ENCODE data around the gene PNCK. TPM values are rescaled to one million over a fixed set of nuclear protein-coding genes. Genes with fewer than 3 reads are reported as not detected.

Gene PNCK
- total and polyA plus RNA-seq, 10 of the 15 experiments (the other 5 are each of a cell fraction or from before 2014, with no cell fraction given), result 0.21 to 0.67 (median 0.54) TPM; not detected in 7

DNA sequence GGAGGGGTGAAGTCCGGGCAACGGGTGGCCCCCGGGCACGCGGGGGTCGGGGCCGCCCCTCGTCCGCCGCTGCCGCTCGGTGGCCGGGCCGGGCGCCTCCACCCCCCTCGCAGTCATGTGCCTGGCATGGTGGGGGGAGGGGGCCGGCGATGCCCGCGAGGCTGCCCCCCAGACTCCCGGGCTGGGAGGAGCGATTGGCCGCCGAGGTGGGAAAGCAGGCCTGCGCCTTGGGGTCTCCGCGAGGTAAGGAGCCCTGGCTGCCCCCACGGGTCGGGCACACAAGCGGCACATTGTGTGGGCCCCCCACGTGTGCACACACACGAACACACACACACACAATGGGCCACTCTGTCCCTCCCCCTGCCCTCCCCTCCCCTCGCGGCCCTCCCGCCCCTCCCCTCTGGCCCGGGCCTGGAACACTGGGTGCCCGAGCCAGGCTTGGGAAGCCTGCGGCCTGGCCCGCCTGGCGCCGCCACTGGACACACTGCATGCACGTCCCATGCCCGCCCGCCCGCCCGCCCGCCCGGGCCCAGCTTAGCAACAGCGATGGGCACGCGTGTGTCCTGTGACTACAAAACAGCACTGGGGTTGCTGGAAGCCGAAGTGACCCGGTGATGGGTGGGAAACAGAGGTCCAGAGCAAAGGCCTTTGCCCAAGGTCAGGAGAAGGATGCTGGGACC is 15.4 kb upstream of the PNCK start:
- Histone ChIP-seq H3K27me3 (replicated peaks in 1 of 2; ENCODE audit: control insufficient read depth in 2 of 2, insufficient read depth in 2 of 2, low read length in 1 of 2) (no peaks in the 10 kb centered on the region), H3K9me3 (replicated peaks; ENCODE audit: control insufficient read depth, insufficient read depth, low read length) (no peaks in the 10 kb centered on the region; the same call in 2 of the 3 replicates), H3K79me2 (ENCODE audit: control insufficient read depth, insufficient read depth, low read length) (no peaks in the 10 kb centered on the region), H3K4me3 (no peak overlapping the region), H2AFZ (ENCODE audit: control insufficient read depth, low read depth, low read length) (no peak overlapping the region), H3K27ac (ENCODE audit: control insufficient read depth, insufficient read depth) (no peak overlapping the region), H3K36me3 (ENCODE audit: control insufficient read depth in 2 of 2, insufficient read depth in 2 of 2, low read length in 1 of 2) (no peaks in the 10 kb centered on the region), H3K9ac (ENCODE audit: control insufficient read depth, insufficient read depth, low read length) (no peak overlapping the region), H3K4me1 (ENCODE audit: control insufficient read depth, insufficient read depth, low read length) (no peaks in the 10 kb centered on the region), H4K20me1 (ENCODE audit: control insufficient read depth, insufficient read depth) (no peaks in the 10 kb centered on the region), H3K4me2 (ENCODE audit: control insufficient read depth, insufficient read depth) (no peak overlapping the region)
- DNase-seq (ENCODE audit: low read depth, low spot score) (no peak), ATAC-seq (no peak), FAIRE-seq (no peak)
- BruUV-seq (replicated peaks), result no TSS peak
- ChIA-PET SMC1A (ENCODE audit: uncharacterized antibody, unreplicated experiment) (no interaction called here), RAD21 (ENCODE audit: unreplicated experiment) (no interaction called here), POLR2A (no interaction called here), CTCF (no interaction called here)
- TF ChIP-seq PAX8 (IDR thresholded peaks at IDR 0.05) (no peak), ZZZ3 (IDR thresholded peaks at IDR 0.05; ENCODE audit: control insufficient read depth, insufficient read length, low read depth) (no peak)
- 68% methylated on average over 10 of the region's 53 CpGs for WGBS (ENCODE audit: insufficient coverage, insufficient replicate concordance, low lambda C conversion rate, missing lambda C conversion rate)
- intact Hi-C loops (cut with micrococcal nuclease; ENCODE audit: unreplicated experiment) (no loop called here), in situ Hi-C loops (cut with MboI) (no loop called here)

DNA sequence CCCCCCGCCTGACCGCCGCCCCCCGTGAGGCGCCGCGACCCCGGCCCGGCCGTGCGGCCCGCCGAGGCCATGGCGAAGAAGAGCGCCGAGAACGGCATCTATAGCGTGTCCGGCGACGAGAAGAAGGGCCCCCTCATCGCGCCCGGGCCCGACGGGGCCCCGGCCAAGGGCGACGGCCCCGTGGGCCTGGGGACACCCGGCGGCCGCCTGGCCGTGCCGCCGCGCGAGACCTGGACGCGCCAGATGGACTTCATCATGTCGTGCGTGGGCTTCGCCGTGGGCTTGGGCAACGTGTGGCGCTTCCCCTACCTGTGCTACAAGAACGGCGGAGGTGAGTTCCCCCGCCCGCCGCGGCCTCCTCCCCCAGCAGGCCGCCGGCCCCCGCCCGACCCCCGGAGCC is 14.9 kb upstream of the PNCK start:
- H3K4me1 ChIP-seq (ENCODE audit: control insufficient read depth, insufficient read depth, low read length), result no peaks in the 10 kb centered on the region
- no peak for FAIRE-seq
- no peaks in the 10 kb centered on the region for H4K20me1 ChIP-seq (ENCODE audit: control insufficient read depth, insufficient read depth)
- 40% methylated on average over 33 of the region's 57 CpGs for WGBS (ENCODE audit: insufficient coverage, insufficient replicate concordance, low lambda C conversion rate, missing lambda C conversion rate)
- H2AFZ ChIP-seq (ENCODE audit: control insufficient read depth, low read depth, low read length), result no peak overlapping the region
- in situ Hi-C loops (cut with MboI), result no loop called here
- no peak overlapping the region for H3K4me3 ChIP-seq
- H3K9me3 ChIP-seq (replicated peaks; ENCODE audit: control insufficient read depth, insufficient read depth, low read length), result no peaks in the 10 kb centered on the region; the same call in 2 of the 3 replicates
- H3K79me2 ChIP-seq (ENCODE audit: control insufficient read depth, insufficient read depth, low read length), result no peaks in the 10 kb centered on the region
- ChIA-PET POLR2A (no interaction called here), SMC1A (ENCODE audit: uncharacterized antibody, unreplicated experiment) (no interaction called here), CTCF (no interaction called here), RAD21 (ENCODE audit: unreplicated experiment) (no interaction called here)
- no TSS peak for BruUV-seq (replicated peaks)
- H3K4me2 ChIP-seq (ENCODE audit: control insufficient read depth, insufficient read depth), result no peak overlapping the region
- no peaks in the 10 kb centered on the region for H3K36me3 ChIP-seq (ENCODE audit: control insufficient read depth in 2 of 2, insufficient read depth in 2 of 2, low read length in 1 of 2)
- no peaks in the 10 kb centered on the region for H3K27me3 ChIP-seq (replicated peaks in 1 of 2; ENCODE audit: control insufficient read depth in 2 of 2, insufficient read depth in 2 of 2, low read length in 1 of 2)
- DNase-seq (ENCODE audit: low read depth, low spot score), result no peak
- intact Hi-C loops (cut with micrococcal nuclease; ENCODE audit: unreplicated experiment), result no loop called here
- TF ChIP-seq KDM1A (IDR thresholded peaks at IDR 0.05; ENCODE audit: borderline replicate concordance) (no peak), TARDBP (IDR thresholded peaks at IDR 0.05; ENCODE audit: borderline replicate concordance) (no peak), RELA (IDR thresholded peaks at IDR 0.05; ENCODE audit: borderline replicate concordance, partially characterized antibody) (no peak)
- H3K27ac ChIP-seq (ENCODE audit: control insufficient read depth, insufficient read depth), result no peak overlapping the region
- no peak overlapping the region for H3K9ac ChIP-seq (ENCODE audit: control insufficient read depth, insufficient read depth, low read length)
- no peak for ATAC-seq
